Endothelial cell of umbilical vein (primary cell): Measurements from ENCODE around the gene IRF1.

ENCODE experiments used
- EZH2 ChIP-seq: IDR thresholded peaks from 2 replicates; pipeline ENCODE4 v1.6.1; 2012; ENCODE audit warnings: borderline replicate concordance, low read depth, mild to moderate bottlenecking, moderate library complexity, low read length, inconsistent platforms; ENCODE audit not compliant: severe bottlenecking
- FOS ChIP-seq: IDR thresholded peaks from 2 replicates; pipeline ENCODE4 v1.6.1; 2011; ENCODE audit warnings: mild to moderate bottlenecking, low read length, moderate library complexity, borderline replicate concordance; ENCODE audit not compliant: insufficient read depth
- JUN ChIP-seq: IDR thresholded peaks from 2 replicates; pipeline ENCODE4 v1.6.1; 2011; ENCODE audit warnings: borderline replicate concordance, low read depth; ENCODE audit not compliant: insufficient read length, insufficient read depth
- POLR2A ChIP-seq: IDR thresholded peaks from 2 replicates; pipeline ENCODE4 v1.6.1; 2012; ENCODE audit warnings: low read depth, mild to moderate bottlenecking, control low read depth, low read length
- POLR2AphosphoS5 ChIP-seq: IDR thresholded peaks from 2 replicates; pipeline ENCODE4 v1.6.1; 2012; ENCODE audit warnings: low read depth, mild to moderate bottlenecking, control low read depth, low read length, moderate library complexity; ENCODE audit not compliant: insufficient read depth
- TF ChIP-seq, protein P1 (sequence below), 2 donors: IDR thresholded peaks; 1 replicate in 1 of 2; 2 replicates in 1 of 2; pipeline ENCODE4 v1.5.1; 2011; ENCODE audit warnings: low read length in 2 of 2, mild to moderate bottlenecking in 2 of 2, moderate library complexity in 2 of 2, control low read depth in 1 of 2, inconsistent platforms in 1 of 2, low read depth in 1 of 2; ENCODE audit not compliant: insufficient read depth in 1 of 2; ENCODE audit errors: extremely low read depth in 1 of 2
- TF ChIP-seq, protein P2 (sequence below): IDR thresholded peaks from 2 replicates; pipeline ENCODE4 v1.6.1; 2011; ENCODE audit not compliant: insufficient read depth, insufficient read length

DNA sequence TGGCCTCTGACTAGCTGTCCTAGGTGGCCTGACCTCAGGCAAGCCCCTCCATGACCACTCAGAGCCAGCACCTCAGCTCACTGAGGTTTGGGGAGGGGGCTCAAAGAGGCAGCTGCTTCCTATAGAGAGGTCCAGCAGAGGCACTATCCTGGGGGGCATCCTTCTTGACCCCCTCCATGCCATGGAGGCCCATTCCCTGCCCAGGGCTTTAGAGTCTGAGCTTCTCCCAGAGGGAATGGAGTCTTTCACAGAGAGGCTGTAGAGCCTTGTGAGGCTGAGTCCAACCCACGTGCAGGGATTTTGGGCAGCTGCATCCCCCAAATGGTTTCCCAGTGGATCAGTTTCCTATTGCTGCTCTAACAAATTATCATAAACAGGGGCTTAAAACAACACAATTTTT lies 16.9 kb downstream of the IRF1 start:
- TF ChIP-seq POLR2AphosphoS5 (no peak), POLR2A (no peak), EZH2 (no peak), FOS (no peak), JUN (no peak)
- TF ChIP-seq, protein P1, sequence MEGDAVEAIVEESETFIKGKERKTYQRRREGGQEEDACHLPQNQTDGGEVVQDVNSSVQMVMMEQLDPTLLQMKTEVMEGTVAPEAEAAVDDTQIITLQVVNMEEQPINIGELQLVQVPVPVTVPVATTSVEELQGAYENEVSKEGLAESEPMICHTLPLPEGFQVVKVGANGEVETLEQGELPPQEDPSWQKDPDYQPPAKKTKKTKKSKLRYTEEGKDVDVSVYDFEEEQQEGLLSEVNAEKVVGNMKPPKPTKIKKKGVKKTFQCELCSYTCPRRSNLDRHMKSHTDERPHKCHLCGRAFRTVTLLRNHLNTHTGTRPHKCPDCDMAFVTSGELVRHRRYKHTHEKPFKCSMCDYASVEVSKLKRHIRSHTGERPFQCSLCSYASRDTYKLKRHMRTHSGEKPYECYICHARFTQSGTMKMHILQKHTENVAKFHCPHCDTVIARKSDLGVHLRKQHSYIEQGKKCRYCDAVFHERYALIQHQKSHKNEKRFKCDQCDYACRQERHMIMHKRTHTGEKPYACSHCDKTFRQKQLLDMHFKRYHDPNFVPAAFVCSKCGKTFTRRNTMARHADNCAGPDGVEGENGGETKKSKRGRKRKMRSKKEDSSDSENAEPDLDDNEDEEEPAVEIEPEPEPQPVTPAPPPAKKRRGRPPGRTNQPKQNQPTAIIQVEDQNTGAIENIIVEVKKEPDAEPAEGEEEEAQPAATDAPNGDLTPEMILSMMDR (IDR thresholded peaks at IDR 0.05; ENCODE audit: extremely low read depth in 1 of 2, insufficient read depth in 1 of 2, low read depth in 1 of 2, low read length in 2 of 2) = no peak
- TF ChIP-seq, protein P2, sequence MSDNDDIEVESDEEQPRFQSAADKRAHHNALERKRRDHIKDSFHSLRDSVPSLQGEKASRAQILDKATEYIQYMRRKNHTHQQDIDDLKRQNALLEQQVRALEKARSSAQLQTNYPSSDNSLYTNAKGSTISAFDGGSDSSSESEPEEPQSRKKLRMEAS = no peak
